GM19372 (cell line): ENCODE results near the gene FKBP9.
"Not testable (repeated sequence)": the region's sequence is repeated elsewhere in the genome, so short reads cannot be mapped to it uniquely, and the experiment has no call there.

Experiments used
- ATAC-seq: cut with Tn5 transposase; IDR thresholded peaks from one replicate; pipeline ENCODE4 v1.9.1; 2021; ENCODE audit warnings: mild to moderate bottlenecking, low read depth, moderate library complexity; ENCODE audit not compliant: unreplicated experiment

FKBP9 gene

DNA sequence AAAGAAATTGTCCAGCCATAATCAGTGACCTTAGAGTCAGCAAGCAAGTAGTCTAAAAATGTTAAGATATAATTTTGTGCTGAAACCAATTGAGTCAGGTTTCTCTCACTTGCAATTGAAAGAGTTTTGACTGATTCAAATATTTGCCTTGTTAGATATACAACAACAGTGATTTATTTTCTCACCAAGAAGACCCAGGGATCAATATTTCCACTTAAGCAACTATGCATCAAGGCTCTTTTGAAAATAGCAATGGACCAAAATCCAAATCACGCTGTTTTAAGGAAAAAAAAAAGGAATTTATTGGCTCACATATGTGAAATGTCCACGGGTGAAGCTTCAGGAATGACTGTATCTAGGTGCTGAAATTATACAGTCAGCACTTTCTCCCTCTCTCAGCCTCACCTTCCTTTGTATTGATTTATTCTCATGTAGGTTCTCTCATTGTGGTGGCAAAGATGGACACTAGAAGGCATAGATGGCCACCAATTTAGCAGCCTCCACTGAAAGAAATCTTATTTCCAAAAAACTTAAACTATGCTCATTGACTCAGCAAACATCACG is 9.7 kb upstream of the FKBP9 start:
- no peak for ATAC-seq

DNA sequence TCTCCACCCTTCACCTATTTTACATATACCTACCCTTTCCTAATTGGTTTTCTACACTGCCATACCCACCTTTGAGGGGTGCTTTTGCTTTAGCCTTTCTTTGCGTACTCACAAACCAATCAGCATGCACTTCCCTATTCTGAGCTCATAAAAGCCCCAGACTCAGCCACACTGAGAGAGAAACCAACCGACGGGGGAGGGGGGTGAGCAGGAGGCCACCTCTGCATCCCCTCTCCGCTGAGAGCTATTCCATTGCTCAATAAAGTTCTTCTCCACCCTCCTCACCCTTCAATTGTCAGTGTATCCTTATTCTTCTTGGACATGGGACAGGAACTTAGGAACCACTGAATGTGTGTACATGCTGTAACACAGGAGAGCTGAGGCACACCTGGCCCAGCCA is 9.0 kb upstream of the FKBP9 start:
- ATAC-seq: no peak

DNA sequence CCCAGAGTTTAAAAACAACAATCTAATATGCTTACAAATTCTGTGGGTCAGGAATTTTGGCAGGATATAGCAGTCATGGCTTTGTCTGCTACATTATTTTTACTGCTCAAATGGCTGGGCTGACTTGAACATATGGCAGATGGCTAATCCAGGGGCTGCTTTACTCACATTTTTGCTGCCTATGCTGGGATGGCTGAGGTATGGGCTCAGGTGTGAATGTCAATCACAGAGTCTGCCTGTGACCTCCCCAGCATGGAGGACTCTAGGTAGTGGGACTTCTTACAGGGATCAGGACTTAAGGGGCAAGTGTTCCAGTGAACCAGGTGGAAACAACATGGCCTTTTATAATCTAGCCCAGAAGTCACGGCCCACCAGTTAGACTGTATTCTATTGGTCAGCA is 4.4 kb upstream of the FKBP9 start:
- no peak for ATAC-seq

DNA sequence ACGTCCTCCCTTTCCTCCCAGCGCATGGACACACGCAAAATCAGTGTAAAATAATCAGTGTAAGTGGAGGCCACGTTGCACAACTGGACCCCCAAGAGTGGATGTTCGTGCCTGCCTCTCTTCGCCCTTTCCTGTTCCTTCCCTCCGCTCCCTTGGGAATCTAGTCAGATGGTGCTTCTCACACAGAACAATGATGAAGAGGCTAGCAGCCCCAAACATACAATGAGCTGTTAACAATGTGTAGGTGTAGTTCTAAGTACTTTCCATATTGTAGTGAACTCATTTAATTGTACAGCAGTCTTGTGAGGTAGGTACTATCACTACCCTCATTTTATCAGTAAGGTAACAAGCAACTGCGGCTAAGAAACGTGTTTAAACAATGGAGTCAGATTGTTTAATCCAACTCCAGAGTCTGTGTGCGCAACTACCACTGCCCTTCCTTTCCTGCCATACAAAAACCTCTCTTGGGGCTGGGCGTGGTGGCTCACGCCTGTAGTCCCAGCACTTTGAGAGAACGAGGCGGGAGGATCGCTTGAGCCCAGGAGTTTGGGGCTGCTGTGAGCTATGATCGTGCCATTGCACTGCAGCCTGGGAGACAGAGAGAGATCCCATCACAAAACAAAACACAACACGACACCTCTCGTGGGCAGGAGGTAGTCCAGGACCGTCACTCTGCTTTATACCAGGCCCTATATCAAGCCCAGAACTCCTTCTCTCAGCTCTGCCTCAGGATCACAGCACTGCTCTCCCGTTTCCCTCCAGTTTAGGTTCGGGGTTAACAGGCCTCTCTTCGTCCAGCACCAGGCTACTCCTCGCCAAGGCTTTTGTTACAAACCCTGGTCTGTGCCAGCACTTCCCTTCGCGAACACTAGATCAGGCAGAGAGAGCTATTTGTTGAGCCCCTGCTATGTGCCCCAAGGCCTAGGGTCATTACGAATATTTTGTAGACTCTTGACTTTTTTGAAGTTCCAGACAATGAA is 1.1 kb downstream of the FKBP9 start:
- ATAC-seq: no peak

DNA sequence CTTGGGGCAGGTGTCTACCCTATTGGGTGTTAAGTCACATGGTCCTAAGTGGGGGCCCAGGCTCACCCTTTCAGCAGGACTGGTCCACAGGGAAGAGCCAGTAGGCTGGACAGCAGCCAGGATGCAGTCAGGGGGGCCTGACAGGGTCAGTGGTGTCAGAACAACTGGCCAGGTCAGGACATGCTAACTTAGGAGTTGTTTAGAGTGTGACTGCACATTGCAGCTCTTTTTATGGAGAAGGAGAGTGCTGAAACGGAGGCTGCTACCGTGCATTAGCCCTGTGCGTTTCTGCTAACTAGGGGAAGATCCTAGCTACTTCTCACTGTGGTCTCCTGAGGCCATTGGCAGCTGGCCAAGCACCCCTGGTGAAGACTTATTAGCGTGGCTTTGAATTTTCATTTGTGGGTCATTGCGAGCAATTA is 6.7 kb downstream of the FKBP9 start:
- not testable (repeated sequence) for ATAC-seq

DNA sequence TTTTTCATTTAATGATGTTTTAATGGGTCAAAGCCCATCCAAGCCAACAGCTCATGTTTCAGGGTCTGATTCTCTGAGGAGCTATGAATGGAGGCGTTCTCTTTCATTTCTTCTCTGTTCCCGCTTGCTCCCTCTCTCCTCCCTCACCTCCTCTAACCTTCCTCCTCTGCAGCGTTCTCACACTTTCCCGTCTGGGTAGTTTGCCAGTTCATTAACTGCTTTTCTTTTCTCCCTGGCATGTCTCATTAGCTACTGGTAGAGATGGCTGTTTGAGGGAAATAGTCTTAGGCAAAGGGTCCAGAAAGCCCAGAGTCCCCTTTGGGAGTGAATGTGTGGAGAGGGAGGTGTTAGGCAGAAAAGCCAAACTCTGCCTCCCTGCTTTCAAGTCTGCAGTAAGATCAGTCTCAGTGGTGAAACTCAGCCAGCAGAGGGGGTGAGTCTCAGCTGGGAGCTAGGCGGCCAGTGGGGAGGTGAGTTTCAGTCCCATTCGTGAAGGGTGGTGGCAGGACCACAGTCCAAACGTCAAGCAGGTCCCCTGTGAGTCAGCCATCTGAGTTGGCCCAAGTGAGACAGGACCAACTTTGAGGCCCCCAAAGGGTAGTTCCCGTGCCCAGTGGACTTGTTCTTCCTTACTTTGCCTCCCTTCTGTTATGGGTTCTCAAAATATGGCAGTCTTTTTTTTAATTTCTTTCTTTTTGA is 7.4 kb downstream of the FKBP9 start:
- ATAC-seq: peak; percentile 96

DNA sequence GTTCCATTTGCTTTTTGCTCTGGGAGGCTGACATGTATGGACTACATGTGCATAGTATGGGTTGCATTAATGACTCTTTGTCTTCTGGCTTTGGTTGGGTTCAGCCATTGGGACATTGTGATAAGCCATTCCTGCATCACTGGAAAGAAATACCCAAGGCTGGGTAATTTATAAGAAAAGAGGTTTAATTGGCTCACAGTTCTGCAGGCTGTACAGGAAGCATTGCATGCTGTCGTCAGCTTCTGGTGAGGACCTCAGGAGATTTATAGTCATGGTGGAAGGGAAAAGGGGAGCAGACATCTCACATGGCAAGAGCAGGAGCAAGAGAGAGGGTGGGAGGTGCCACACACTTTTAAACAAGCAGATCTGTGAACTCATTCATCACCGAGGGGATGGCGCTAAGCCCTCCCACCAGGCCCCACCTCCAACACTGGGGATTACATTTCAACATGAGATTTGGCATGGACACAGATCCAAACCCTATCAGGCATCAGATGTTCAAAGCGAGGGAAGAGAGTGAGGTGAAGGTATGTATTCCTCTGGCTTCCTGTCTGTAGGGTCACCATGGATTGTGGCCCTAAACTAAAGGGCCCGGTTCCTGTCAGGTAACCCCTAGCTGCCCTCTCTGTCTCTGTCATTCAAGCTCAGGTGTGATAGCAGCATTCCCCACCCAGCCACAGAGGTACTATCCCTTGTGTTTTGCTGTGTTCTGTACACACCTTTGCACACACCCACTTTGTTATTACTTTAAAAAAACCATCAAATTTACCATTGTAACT is 9.4 kb downstream of the FKBP9 start:
- not testable (repeated sequence) for ATAC-seq

DNA sequence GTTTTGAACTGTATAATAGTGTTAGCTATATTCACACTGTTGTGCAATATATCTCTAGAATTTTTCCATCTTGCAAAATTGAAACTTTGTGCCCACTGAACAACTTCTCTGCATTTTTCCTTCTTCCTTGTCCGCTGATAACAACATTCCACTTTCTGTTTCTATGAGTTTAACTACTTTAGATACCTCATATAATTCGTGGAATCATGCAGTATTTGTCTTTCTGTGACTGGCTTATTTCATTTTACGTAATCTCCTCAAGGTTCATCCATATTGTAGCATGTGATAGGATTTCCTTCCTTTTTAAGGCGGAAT is 10.0 kb downstream of the FKBP9 start:
- ATAC-seq: not testable (repeated sequence)

DNA sequence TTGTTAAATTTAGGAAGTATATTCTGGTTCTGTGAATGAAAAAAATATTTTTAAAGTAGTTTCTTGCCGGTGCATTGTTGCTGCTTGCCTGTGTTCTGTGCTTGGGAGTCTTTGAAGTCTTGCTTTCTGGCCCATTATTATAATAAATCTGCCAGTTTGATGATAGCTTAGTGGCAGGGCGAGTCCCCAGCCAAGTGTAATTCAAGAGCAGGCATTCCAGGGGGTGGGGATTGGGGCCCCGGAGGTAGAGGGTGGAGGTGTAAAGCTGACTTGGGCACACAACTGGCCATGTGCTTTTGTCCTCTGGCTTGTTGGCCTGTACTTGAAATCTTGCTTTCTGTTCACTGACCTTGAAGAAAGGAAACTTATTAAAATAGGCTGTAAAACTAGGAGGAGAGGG is 14.7 kb downstream of the FKBP9 start:
- ATAC-seq: not testable (repeated sequence)

DNA sequence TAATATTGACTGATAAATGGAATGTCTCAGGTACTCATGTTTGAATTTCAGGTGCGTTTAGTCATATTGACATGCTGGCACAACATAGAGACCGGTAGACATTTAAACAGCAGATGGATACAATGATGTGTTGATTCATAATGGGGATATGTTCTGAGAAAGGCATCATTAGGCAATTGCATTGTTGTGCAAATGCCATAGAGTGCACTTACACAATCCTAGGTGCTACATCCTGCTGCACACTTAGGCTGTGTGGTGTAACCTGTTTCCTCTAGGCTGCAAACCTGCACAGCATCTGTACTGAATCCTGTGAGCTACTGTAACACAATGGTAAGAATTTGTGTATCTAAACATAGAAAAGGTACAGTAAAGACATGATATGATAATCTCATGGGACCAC is 19.9 kb downstream of the FKBP9 start:
- not testable (repeated sequence) for ATAC-seq

DNA sequence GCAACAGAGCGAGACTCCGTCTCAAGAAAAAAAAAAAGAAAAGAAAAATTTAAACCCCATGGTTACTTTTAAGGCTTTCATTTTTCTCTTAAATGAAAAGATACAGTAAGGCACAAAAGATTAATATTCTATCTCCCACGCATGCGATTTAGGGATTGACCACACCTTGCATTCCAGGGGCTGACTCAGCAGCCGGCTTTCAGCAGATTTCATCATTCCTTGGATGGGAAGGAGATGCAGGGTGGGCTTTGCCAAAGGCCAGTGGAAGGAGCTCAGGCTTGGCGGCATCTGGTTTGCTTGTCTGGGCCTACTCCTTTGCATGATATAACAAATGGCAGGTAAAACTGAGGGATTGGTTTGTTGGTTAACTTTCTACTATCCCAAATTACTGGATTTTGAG is 22.0 kb downstream of the FKBP9 start:
- not testable (repeated sequence) for ATAC-seq

DNA sequence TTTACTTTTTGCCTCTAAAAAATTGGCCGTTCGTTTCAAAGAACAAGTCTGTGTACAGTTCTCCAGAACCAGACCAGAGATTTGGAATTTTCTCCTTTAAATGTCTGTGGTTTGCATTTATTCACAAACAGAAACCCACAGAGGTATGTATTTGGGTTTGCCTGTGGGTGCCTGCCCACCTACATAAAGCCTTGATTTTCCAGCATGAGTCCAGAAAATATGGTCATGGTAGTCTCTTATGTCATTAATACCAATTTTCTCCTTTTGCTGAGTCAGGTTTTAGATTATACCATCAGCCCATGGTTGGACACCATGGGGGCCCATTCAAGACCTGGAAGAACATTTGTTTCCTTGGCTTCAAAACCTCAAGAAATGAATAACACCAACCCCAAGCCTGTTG is 22.7 kb downstream of the FKBP9 start:
- not testable (repeated sequence) for ATAC-seq

DNA sequence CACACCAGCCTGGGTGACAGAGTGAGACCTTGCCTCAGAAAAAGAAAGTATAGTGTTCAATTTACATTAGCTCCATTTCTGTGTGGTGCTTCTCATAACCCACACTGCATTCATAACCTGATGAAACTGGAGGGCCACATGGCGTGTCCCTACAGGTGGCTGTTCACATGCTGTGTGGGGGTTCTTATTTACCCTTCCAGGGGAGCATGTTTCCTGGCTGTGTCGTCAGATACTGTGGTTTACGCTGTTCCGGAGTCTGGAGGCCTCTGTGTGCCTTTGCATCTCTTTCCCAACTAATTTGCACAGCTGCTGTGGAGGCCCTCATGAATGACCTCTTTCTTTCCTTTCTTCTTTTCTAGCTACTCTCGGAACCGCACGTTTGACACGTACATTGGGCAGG is 30.9 kb downstream of the FKBP9 start:
- ATAC-seq: peak; percentile 62

DNA sequence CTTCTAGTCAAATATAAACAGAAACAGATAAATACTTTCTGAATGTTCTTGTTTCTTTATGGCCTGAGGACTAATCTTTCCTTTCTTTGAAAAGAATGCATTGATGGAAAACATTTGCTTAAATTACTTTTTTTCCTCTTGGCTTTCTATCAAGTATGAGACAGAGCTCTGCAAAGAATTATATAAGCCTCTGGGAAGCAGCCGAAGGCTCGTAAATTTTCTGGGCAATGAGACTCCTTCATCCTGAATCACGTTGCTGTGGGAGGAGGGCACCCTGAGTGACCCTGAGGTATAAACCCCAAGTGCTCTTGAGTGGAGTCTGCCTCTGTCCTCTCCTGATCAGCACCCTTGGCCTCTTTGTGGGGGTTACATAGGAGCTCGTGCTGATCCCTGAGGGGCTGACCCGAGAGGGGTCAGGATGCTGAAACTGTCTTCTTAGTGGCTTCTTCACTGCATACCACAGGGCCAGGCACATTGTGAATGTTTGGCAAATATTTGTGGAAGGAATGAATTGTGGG is 33.9 kb downstream of the FKBP9 start:
- not testable (repeated sequence) for ATAC-seq

DNA sequence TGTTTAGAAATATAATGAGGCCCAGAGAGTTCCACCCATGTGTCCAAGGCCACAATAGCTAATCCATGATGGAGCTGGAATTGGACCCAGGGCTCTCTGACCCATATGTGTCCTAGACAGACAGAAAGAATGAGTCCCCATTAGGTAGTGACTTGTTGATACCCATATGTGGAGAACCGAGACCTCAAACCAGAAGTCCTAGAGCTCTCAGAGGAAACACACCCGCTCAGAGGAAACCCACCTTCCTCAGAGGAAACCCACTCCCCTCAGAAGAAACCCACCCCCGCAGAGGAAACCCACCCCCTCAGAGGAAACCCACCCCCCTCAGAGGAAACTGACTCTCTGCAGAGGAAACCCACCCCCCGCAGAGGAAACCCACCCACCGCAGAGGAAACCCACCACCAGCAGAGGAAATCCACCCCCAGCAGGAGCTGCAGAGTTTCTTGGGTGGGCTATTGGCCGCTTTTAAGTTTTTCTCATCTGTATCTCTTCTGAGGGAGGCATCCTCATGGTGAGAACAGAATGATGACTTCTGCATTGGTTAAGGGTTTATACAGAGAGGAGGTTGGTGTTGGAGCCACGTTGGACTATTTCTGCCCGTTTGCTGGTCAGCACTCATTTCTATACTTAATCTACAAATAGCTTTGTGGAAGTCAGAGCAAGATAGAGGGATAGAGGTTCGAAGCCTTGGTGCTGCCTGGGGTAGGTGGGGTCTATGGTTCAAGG is 34.9 kb downstream of the FKBP9 start:
- ATAC-seq: not testable (repeated sequence)

DNA sequence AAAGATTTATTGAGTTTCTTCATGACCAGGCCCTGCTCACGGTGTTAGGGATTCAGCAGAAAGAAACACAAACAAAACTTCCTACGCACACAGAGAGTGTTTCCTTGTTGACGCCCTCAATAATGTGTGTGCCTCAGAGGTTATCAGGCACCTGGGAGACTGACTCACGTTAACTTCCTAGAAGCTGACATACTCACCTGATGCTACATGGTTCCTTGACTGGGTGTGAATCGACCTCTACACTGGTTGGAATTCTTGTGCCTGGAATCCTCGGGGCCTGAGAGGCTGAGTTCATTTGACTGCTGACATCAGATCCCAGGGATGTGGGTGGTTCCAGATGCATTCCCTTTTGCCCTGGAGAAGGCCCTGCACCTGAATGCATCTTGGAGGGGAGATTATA is 35.5 kb downstream of the FKBP9 start:
- ATAC-seq: not testable (repeated sequence)

DNA sequence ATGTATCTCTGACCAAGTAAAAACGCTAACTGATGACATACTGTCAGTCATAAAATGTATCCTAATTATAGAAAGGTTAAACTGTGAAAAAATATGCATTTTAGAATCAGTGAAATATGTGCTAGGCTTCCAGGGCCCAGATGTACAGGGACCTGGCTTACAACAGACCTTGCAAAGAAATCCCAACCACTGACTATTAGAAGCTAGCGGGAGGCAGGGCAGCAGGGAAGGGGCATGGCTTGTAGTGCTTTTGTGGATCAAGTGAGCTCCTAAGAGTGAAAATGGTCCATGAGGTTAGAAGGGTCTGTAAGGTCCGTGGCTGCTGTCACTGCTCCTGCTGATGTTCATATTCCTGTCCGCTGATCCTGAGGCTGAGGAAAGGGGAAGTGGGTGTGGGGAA is 40.7 kb downstream of the FKBP9 start:
- ATAC-seq: not testable (repeated sequence)

DNA sequence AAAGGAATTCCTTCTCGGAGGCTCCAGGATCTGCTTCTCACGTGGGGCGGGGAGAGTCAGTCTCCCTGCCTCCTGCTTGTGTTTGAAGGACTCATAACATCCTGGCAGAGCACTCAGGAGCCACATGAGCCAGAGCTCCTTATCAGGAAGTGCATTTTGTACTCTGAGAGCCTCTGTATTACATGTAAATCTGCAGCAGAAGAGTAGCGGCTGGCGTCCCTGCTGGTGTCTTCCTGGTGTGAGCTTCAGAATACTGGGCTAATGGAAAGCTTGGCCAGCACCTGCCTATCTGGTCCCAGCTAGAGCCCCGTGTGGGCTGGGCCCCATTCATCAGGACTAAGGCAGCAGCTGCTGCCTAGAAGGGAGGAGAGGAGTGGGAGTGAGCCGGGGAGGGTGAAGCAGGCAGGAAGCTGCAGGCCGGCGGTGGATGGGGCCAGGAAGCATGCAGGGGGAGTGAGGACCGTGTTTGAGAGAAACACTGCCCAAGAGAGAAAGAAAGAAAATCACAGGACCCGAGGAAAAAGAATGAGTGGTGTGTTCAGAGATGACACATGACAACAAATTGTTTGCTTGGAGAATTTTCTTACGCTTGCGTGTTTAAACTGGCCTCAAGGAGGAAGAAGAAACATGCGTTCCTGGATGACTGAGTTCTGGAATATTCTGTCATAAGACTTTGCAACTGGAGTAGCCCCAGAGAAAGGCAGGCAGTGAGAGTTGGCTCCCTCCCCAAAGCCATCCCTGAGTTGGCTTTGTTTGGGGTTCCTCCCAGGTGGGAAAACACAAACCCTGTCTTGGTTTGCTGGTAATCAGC is 41.3 kb downstream of the FKBP9 start:
- peak; percentile 53 for ATAC-seq

DNA sequence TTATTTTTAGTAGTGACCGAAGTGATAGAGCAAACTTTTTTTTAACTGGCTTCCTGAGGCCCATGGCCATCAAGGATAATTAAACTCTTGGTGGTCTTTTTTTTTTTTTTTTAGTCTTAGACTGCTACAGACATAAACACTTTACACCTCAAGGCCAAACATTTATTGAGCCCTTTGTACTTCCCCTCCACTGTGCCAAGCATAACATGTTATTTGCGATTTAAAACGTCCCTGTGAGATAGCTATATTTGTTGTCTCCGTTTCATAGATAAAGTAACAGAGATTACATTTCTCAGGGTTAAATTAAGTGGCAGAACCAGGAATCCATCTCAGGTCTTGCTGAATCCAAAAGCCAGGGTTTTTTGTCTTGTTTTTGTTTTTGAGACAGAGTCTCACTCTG is 42.1 kb downstream of the FKBP9 start:
- not testable (repeated sequence) for ATAC-seq
